ENCODE measurements around the gene ACVR2B.

Gene ACVR2B

GRCh38 chr3:38472342-38472741 is 18.7 kb downstream of the ACVR2B start:
- no peaks in the 10 kb centered on the region for H3K4me1 ChIP-seq (ENCODE audit: insufficient read depth, low read length)
- H3K9me3 ChIP-seq (ENCODE audit: control insufficient read depth, insufficient read depth, low read length): peaks cover 18% of the 10 kb centered on the region
- H3K9ac ChIP-seq (ENCODE audit: low read depth, low read length): no peak overlapping the region
- no peaks in the 10 kb centered on the region; the same call in 1 of the 2 replicates for H3K36me3 ChIP-seq (ENCODE audit: insufficient read depth, low read length)

DNA sequence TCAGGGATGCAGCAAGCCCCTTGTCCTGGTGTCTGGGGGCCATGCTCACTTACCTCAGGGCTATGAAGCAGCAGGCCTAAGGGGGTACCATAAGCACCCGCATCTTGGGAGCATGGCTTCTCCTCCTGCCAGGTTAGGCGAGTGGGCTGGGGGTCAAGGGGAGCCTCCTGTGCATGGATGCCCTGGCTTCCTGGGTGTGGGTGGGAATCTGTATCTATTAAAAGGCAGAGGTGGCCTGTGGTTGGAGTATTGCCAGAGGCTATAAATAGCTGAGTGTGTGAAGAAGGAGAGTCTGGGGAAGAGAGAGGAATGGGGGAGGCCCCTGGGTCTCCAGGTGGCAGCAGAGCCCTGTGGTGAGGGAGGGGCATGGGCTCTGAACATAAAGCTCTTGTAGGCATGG is 19.5 kb downstream of the ACVR2B start:
- Histone ChIP-seq H3K4me1 (ENCODE audit: insufficient read depth, low read length) (no peaks in the 10 kb centered on the region), H3K9ac (ENCODE audit: low read depth, low read length) (no peak overlapping the region), H3K36me3 (ENCODE audit: insufficient read depth, low read length) (no peaks in the 10 kb centered on the region; the same call in none of the 2 replicates), H3K9me3 (ENCODE audit: control insufficient read depth, insufficient read depth, low read length) (peaks cover 18% of the 10 kb centered on the region)

DNA sequence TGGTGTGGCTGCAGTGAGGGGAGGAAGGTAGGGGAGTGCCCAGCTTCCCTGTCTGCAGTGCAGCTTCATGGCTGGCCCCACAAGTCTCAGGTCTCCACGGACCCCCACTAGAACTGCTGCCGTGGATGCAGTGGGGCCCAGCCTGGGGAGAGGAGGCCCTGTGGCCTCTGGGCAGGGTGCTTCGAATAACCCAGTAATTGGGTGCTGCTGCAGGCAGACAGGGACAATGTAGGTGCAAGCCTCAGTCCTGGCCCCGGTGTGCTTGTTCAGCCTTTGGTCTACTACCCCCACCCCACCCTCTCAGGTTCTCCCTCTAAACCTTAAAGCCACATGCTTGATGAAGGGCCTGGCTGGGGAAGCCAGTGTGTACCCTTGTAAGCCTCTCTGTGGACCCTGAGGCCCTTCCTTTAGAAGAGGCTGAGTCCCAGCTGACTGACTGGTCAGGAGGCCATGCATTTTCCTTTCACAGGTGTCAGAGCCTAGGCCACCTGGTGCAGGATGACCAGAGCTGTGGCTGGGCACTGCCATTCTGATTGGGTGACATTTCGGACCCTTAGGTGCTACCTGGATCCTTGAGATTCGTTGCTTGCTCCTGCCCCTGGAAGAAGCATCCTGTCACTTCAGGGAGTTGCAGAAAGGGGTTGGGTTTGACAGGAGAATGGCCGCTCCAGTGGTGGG is 21.4 kb downstream of the ACVR2B start:
- Histone ChIP-seq H3K4me1 (ENCODE audit: insufficient read depth, low read length) (no peaks in the 10 kb centered on the region), H3K36me3 (ENCODE audit: insufficient read depth, low read length) (peaks cover 3% of the 10 kb centered on the region), H3K9me3 (ENCODE audit: control insufficient read depth, insufficient read depth, low read length) (peaks cover 7% of the 10 kb centered on the region), H3K9ac (ENCODE audit: low read depth, low read length) (no peak overlapping the region)

DNA sequence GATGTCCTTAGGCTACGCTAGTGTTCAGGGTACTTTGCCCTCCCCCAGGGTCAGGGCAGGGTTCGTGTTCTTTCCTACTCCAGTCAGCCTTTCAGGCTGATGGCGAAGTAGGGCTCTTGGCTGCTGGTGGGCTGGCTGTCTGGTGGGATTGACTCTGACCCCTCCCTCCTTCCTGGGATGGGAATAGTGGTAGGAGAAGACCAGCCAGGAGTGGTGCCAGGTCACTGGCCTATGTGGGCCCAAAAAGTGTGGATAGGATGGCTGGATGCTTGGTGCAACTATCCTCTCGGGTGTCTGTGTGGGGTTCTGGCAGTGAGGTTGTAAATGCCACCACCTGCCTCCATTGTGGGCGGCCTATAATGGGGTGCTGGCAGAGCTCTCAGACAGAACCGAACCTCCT is 22.0 kb downstream of the ACVR2B start:
- Histone ChIP-seq H3K36me3 (ENCODE audit: insufficient read depth, low read length) (peaks cover 7% of the 10 kb centered on the region), H3K9me3 (ENCODE audit: control insufficient read depth, insufficient read depth, low read length) (peaks cover under 1% of the 10 kb centered on the region; the same call in 1 of the 2 replicates)

DNA sequence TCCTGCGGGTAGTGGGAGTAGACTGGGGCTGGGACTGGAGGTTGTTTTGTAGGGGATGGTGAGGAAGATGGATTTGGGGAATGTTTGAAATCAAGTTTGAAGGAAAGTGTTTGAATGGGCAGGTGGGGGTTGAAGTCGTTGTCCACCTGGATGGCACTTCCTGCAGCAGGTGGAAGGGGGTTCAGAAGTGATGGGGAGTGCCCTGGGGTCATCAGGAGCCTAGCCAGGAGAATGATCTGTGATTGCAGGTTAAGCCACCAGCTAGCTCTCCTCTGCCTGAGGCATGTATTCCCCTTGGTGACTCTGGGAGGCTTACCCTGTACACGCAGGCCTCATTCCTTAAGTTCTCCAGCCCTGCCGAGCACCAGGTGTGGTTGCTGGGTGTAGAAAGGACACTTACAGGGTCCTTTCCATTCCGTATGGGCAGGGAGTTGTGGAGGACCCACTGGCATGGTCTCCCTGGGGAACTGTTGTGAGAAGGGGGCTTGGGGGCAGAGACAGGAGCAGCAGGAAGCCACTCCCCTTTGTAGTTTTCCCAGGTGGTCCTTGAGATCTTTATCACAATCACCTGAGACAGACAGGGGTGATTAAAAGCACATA is 22.6 kb downstream of the ACVR2B start:
- Histone ChIP-seq H3K9ac (ENCODE audit: low read depth, low read length) (no peak overlapping the region), H3K9me3 (ENCODE audit: control insufficient read depth, insufficient read depth, low read length) (no peaks in the 10 kb centered on the region), H3K36me3 (ENCODE audit: insufficient read depth, low read length) (peaks cover 8% of the 10 kb centered on the region), H3K4me1 (ENCODE audit: insufficient read depth, low read length) (no peaks in the 10 kb centered on the region)

More for the DNA sequence above, 22.0 kb downstream of the ACVR2B start:
- Histone ChIP-seq H3K9ac (ENCODE audit: low read depth, low read length) (no peak overlapping the region), H3K4me1 (ENCODE audit: insufficient read depth, low read length) (no peaks in the 10 kb centered on the region)

DNA sequence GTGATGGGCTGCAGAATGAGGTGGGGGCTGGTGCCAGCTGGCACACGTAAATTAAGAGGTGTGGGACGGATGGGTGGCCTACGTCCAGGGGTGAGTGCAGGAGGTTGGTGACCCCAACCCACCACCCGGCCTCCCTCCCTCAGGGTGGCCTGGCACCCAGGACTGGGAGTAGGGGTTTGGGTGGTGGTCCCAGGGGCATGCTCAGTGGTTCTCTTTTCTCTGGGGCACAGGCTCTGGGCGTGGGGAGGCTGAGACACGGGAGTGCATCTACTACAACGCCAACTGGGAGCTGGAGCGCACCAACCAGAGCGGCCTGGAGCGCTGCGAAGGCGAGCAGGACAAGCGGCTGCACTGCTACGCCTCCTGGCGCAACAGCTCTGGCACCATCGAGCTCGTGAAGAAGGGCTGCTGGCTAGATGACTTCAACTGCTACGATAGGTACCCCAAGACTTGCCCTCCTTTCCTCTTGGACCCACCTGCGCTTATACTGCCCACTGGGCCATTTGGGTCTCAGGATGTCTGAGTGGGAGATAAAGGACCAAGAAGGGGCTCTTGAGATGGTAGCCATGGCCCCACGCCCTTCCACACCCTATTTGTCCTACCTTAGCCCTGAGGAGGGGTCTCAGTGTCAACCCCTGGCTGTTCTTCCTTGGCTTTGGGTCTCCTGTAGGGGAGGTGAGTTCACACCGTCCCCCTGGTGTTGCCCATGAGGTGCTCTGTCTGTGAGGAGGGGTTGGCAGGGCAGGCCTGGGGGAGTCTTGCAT is 23.5 kb downstream of the ACVR2B start:
- no peaks in the 10 kb centered on the region for H3K9me3 ChIP-seq (ENCODE audit: control insufficient read depth, insufficient read depth, low read length)
- H3K36me3 ChIP-seq (ENCODE audit: insufficient read depth, low read length): peaks cover 8% of the 10 kb centered on the region

DNA sequence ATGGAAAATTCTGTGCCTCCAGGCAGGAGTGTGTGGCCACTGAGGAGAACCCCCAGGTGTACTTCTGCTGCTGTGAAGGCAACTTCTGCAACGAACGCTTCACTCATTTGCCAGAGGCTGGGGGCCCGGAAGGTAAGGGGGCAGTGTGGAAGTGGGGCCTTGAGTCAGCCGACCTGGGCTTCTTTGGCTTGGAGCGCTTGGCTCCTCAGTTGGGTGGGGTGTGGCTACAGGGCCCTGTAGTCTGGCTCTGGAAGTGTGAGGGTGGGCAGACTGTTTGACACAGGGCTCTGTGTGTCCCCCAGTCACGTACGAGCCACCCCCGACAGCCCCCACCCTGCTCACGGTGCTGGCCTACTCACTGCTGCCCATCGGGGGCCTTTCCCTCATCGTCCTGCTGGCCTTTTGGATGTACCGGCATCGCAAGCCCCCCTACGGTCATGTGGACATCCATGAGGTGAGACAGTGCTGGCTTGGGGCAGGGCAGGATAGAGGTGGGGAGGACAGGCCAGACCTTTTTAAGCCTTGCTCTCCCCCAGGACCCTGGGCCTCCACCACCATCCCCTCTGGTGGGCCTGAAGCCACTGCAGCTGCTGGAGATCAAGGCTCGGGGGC is 24.3 kb downstream of the ACVR2B start:
- peaks cover 12% of the 10 kb centered on the region for H3K36me3 ChIP-seq (ENCODE audit: insufficient read depth, low read length)
- H3K9ac ChIP-seq (ENCODE audit: low read depth, low read length): no peak overlapping the region
- no peaks in the 10 kb centered on the region for H3K9me3 ChIP-seq (ENCODE audit: control insufficient read depth, insufficient read depth, low read length)
- no peaks in the 10 kb centered on the region for H3K4me1 ChIP-seq (ENCODE audit: insufficient read depth, low read length)

More for the DNA sequence above, 23.5 kb downstream of the ACVR2B start:
- Histone ChIP-seq H3K4me1 (ENCODE audit: insufficient read depth, low read length) (no peaks in the 10 kb centered on the region), H3K9ac (ENCODE audit: low read depth, low read length) (no peak overlapping the region)

DNA sequence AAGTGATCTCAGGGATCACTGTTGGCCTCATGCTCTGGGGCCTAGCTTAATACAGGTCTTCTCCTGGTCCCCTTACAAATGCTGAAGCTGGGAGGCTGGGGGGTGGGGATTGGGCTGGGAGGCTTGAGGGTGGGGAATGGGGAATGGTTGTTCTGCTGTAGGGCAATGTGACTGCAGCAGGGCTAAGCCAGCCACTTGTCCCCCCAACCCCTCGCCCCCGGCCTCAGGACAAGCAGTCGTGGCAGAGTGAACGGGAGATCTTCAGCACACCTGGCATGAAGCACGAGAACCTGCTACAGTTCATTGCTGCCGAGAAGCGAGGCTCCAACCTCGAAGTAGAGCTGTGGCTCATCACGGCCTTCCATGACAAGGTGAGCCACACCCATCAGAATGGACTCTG is 25.2 kb downstream of the ACVR2B start:
- peaks cover 14% of the 10 kb centered on the region for H3K36me3 ChIP-seq (ENCODE audit: insufficient read depth, low read length)
- H3K9ac ChIP-seq (ENCODE audit: low read depth, low read length): no peak overlapping the region
- no peaks in the 10 kb centered on the region for H3K9me3 ChIP-seq (ENCODE audit: control insufficient read depth, insufficient read depth, low read length)
- H3K4me1 ChIP-seq (ENCODE audit: insufficient read depth, low read length): no peaks in the 10 kb centered on the region

DNA sequence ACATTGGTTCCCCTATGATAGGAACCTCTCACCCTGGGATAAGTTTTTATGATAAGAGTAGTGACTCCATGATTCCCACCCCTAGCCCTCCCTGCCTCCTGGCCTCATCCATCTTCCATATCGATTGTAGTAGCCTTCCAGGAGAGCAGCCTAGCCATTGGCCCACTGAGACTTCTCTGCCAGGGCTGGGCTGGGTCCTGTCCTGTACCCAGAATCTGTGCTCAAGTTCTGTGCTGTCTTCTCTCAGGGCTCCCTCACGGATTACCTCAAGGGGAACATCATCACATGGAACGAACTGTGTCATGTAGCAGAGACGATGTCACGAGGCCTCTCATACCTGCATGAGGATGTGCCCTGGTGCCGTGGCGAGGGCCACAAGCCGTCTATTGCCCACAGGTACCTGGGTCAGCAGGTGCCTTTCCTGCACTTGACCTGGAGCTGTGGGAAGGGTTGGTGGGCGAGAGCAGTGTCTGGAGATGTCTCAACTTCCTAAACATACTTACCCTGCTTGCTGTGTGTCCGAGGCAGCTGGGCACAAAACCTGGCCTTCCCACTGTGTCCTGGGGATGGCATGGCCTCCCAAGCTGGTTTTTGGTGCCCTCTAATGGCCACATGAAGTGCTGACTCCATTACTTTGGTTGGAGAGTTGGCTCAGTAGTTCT is 25.9 kb downstream of the ACVR2B start:
- no peaks in the 10 kb centered on the region for H3K9me3 ChIP-seq (ENCODE audit: control insufficient read depth, insufficient read depth, low read length)
- peaks cover 14% of the 10 kb centered on the region for H3K36me3 ChIP-seq (ENCODE audit: insufficient read depth, low read length)

GRCh38 chr3:38480093-38480445 is 26.4 kb downstream of the ACVR2B start:
- no peaks in the 10 kb centered on the region for H3K9me3 ChIP-seq (ENCODE audit: control insufficient read depth, insufficient read depth, low read length)
- H3K4me1 ChIP-seq (ENCODE audit: insufficient read depth, low read length): no peaks in the 10 kb centered on the region
- H3K36me3 ChIP-seq (ENCODE audit: insufficient read depth, low read length): peaks cover 18% of the 10 kb centered on the region
- no peak overlapping the region for H3K9ac ChIP-seq (ENCODE audit: low read depth, low read length)

More for the DNA sequence above, 25.9 kb downstream of the ACVR2B start:
- Histone ChIP-seq H3K9ac (ENCODE audit: low read depth, low read length) (no peak overlapping the region), H3K4me1 (ENCODE audit: insufficient read depth, low read length) (no peaks in the 10 kb centered on the region)

DNA sequence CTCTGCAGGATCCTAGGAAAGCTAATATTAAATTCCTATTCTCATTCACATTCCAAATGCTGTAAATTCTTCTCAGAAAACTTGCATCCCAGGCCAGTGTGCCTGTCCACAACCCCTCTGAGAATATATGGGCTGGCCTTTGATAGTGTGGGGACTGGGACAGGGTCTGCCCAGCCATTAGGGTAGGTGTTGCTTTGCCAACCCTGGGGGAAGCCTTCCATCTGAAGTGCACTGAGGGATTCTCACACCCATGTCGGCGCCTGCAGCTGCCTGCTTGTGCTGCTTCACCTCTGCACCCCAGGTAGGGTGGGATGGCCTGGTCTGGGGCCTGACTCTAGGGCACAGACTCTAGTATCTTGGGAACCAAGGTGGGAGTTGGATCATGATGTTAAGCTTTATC is 27.2 kb downstream of the ACVR2B start:
- Histone ChIP-seq H3K9me3 (ENCODE audit: control insufficient read depth, insufficient read depth, low read length) (no peaks in the 10 kb centered on the region), H3K4me1 (ENCODE audit: insufficient read depth, low read length) (no peaks in the 10 kb centered on the region), H3K36me3 (ENCODE audit: insufficient read depth, low read length) (peaks cover 18% of the 10 kb centered on the region), H3K9ac (ENCODE audit: low read depth, low read length) (no peak overlapping the region)

GRCh38 chr3:38482951-38483350 is 29.3 kb downstream of the ACVR2B start:
- no peaks in the 10 kb centered on the region for H3K4me1 ChIP-seq (ENCODE audit: insufficient read depth, low read length)
- H3K9me3 ChIP-seq (ENCODE audit: control insufficient read depth, insufficient read depth, low read length): no peaks in the 10 kb centered on the region
- H3K36me3 ChIP-seq (ENCODE audit: insufficient read depth, low read length): peaks cover 18% of the 10 kb centered on the region

GRCh38 chr3:38487323-38487722 is 33.6 kb downstream of the ACVR2B start:
- Histone ChIP-seq H3K4me1 (ENCODE audit: insufficient read depth, low read length) (no peaks in the 10 kb centered on the region), H3K36me3 (ENCODE audit: insufficient read depth, low read length) (peaks cover 10% of the 10 kb centered on the region; the same call in 1 of the 2 replicates), H3K9me3 (ENCODE audit: control insufficient read depth, insufficient read depth, low read length) (no peaks in the 10 kb centered on the region), H3K9ac (ENCODE audit: low read depth, low read length) (no peak overlapping the region)

More at GRCh38 chr3:38482951-38483350, 29.3 kb downstream of the ACVR2B start:
- no peak overlapping the region for H3K9ac ChIP-seq (ENCODE audit: low read depth, low read length)

DNA sequence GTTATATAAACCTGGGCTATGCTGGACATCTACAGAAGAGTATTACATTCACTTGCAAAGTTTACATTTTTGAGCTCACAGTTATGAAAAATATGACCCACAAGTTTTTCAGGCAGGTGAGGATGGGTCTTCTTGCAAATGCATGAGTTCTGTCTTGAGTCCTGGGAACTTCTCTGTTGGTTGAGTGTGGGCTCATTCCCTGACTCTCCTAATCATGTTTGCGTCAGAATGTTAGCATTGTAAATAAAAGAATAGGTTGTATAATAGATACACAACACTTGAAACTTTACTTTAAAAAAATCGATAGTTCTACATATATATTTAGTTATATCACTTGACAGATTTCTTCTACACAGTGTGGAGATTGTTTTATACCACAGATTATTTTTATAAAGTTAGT is 35.3 kb downstream of the ACVR2B start:
- no peaks in the 10 kb centered on the region for H3K9me3 ChIP-seq (ENCODE audit: control insufficient read depth, insufficient read depth, low read length)
- no peaks in the 10 kb centered on the region for H3K4me1 ChIP-seq (ENCODE audit: insufficient read depth, low read length)
- no peak overlapping the region for H3K9ac ChIP-seq (ENCODE audit: low read depth, low read length)
- H3K36me3 ChIP-seq (ENCODE audit: insufficient read depth, low read length): peaks cover 4% of the 10 kb centered on the region; the same call in 1 of the 2 replicates

Data from ES-I3 (cell line).